Endothelial cell of umbilical vein (primary cell): ENCODE results near the gene JMJD8. TPM values are rescaled to one million over a fixed set of nuclear protein-coding genes. Genes with fewer than 3 reads are reported as not detected.

Experiments used
- BruUV-seq: library from RNA; stranded (reverse); fragments of 400-500 nt; replicated peaks from 2 replicates; lab custom pipeline; 2021; lab: Mats Ljungman, UMichigan
- CTCF ChIA-PET: fragments of 300-600, 350-600 bp; sonication (Branson Sonifier 250); formaldehyde crosslinking; loops from one replicate; lab custom pipeline; 2021; ENCODE audit warnings: antibody characterized with exemption, inconsistent platforms; lab: Charles Lee
- POLR2A ChIA-PET: fragments of 300-600, 350-600 bp; sonication (Branson Sonifier 250); formaldehyde crosslinking; loops from one replicate; lab custom pipeline; 2021; ENCODE audit warnings: antibody characterized with exemption, inconsistent platforms; lab: Charles Lee
- DNase-seq: peaks from one replicate; pipeline ENCODE4 v3.0.0-alpha.2; 2011; ENCODE audit warnings: low read depth, low spot score
- FAIRE-seq: peaks from 2 replicates; lab custom pipeline; 2011; peaks lifted over from hg19 to GRCh38; lab: Jason Lieb, UNC
- H2AFZ ChIP-seq: 2 replicates; pipeline ENCODE4 v1.6.0; 2012; ENCODE audit warnings: low read depth, low read length, control low read depth, inconsistent platforms
- H3K27ac ChIP-seq: 2 replicates; pipeline ENCODE4 v1.5.1; 2011; ENCODE audit warnings: low read depth, mild to moderate bottlenecking, control low read depth, low read length, moderate library complexity; ENCODE audit not compliant: insufficient read depth
- H3K27me3 ChIP-seq, 2 experiments: 2 replicates each; pipeline versions ENCODE4 v1.6.0 to v1.6.1; 2011; ENCODE audit warnings: low read length in 2 of 2, mixed read lengths in 1 of 2; ENCODE audit not compliant: control insufficient read depth in 2 of 2, insufficient read depth in 2 of 2
- H3K36me3 ChIP-seq, 2 experiments: 2 replicates in 1 of 2; 3 replicates in 1 of 2; pipeline ENCODE4 v1.5.1; 2011; ENCODE audit warnings: low read length in 2 of 2, mild to moderate bottlenecking in 1 of 2, moderate library complexity in 1 of 2; ENCODE audit not compliant: control insufficient read depth in 2 of 2, insufficient read depth in 2 of 2; ENCODE audit errors: extremely low read depth in 1 of 2
- H3K4me1 ChIP-seq: 3 replicates; pipeline ENCODE4 v1.5.1; 2011; ENCODE audit warnings: mild to moderate bottlenecking, low read length; ENCODE audit not compliant: control insufficient read depth, insufficient read depth; ENCODE audit errors: extremely low read depth
- H3K4me2 ChIP-seq: 2 replicates; pipeline ENCODE4 v1.6.1; 2011; ENCODE audit warnings: low read length, control low read depth, mixed read lengths; ENCODE audit not compliant: insufficient read depth
- H3K4me3 ChIP-seq, 3 experiments: fragments of 200-600 bp in 1 of 3; sonication (generic), shearing (Covaris generic) in 1 of 3; replicated peaks in 1 of 3; 2 replicates each; pipeline ENCODE4 v1.5.1; 2011 to 2016; ENCODE audit warnings: control low read depth in 3 of 3, low read length in 3 of 3, mild to moderate bottlenecking in 2 of 3, inconsistent platforms in 1 of 3, low read depth in 1 of 3, moderate library complexity in 1 of 3; ENCODE audit not compliant: insufficient read depth in 1 of 3
- H3K79me2 ChIP-seq: 2 replicates; pipeline ENCODE4 v1.6.0; 2012; ENCODE audit warnings: low read length, inconsistent platforms; ENCODE audit not compliant: control insufficient read depth, insufficient read depth
- H3K9ac ChIP-seq: replicated peaks from 2 replicates; pipeline ENCODE3; 2011; ENCODE audit warnings: low read length, control low read depth; ENCODE audit not compliant: insufficient read depth; ENCODE audit errors: extremely low read depth
- H3K9me1 ChIP-seq: replicated peaks from 3 replicates; pipeline ENCODE4 v1.6.0; 2011; ENCODE audit warnings: mild to moderate bottlenecking, low read length; ENCODE audit not compliant: control insufficient read depth, insufficient read depth; ENCODE audit errors: extremely low read depth
- H3K9me3 ChIP-seq: replicated peaks from 2 replicates; pipeline ENCODE4 v1.5.1; 2012; ENCODE audit warnings: low read length, inconsistent platforms; ENCODE audit not compliant: control insufficient read depth, insufficient read depth
- H4K20me1 ChIP-seq: replicated peaks from 2 replicates; pipeline ENCODE3; 2011; ENCODE audit warnings: mild to moderate bottlenecking, low read length; ENCODE audit not compliant: control insufficient read depth, insufficient read depth; ENCODE audit errors: extremely low read depth
- EZH2 ChIP-seq: IDR thresholded peaks from 2 replicates; pipeline ENCODE4 v1.6.1; 2012; ENCODE audit warnings: borderline replicate concordance, low read depth, mild to moderate bottlenecking, moderate library complexity, low read length, inconsistent platforms; ENCODE audit not compliant: severe bottlenecking
- FOS ChIP-seq: IDR thresholded peaks from 2 replicates; pipeline ENCODE4 v1.6.1; 2011; ENCODE audit warnings: mild to moderate bottlenecking, low read length, moderate library complexity, borderline replicate concordance; ENCODE audit not compliant: insufficient read depth
- GATA2 ChIP-seq: IDR thresholded peaks from 2 replicates; pipeline ENCODE4 v1.7.0; 2011; ENCODE audit warnings: low read depth, mild to moderate bottlenecking, moderate library complexity, mixed read lengths, low read length; ENCODE audit not compliant: insufficient read length, insufficient read depth
- JUN ChIP-seq: IDR thresholded peaks from 2 replicates; pipeline ENCODE4 v1.6.1; 2011; ENCODE audit warnings: borderline replicate concordance, low read depth; ENCODE audit not compliant: insufficient read length, insufficient read depth
- MYC ChIP-seq: IDR thresholded peaks from one replicate; pipeline ENCODE4 v1.6.1; 2011; ENCODE audit warnings: mild to moderate bottlenecking, low read depth, low read length
- POLR2A ChIP-seq: IDR thresholded peaks from 2 replicates; pipeline ENCODE4 v1.6.1; 2012; ENCODE audit warnings: low read depth, mild to moderate bottlenecking, control low read depth, low read length
- POLR2AphosphoS5 ChIP-seq: IDR thresholded peaks from 2 replicates; pipeline ENCODE4 v1.6.1; 2012; ENCODE audit warnings: low read depth, mild to moderate bottlenecking, control low read depth, low read length, moderate library complexity; ENCODE audit not compliant: insufficient read depth
- dilution Hi-C: fragments of 300-500 bp; cut with MboI; formaldehyde crosslinking; loops from one replicate; pipeline ENCODE4 v1.15.0; 2019; ENCODE audit warnings: low sequenced_read_pairs; ENCODE audit not compliant: extremely low pct_ligation_motif_present
- intact Hi-C: fragments of 100-400 bp; cut with micrococcal nuclease; formaldehyde crosslinking; loops from one replicate; pipeline ENCODE4 v1.10.0; 2022
- polyA plus RNA-seq, 4 experiments: library from polyadenylated mRNA; depleted of rRNA in 3 of 4; stranded (reverse) in 3 of 4; unstranded in 1 of 4; fragments of >200 nt; gene quantifications; 2 replicates each; pipeline versions ENCODE4 v1.2.1 to v1.2.3, GENCODE V29; 2011 to 2012; ENCODE audit warnings: missing spikeins in 1 of 4
- total RNA-seq: library from RNA; stranded (reverse); gene quantifications from 2 replicates; pipeline ENCODE4 v1.2.3, GENCODE V29; 2021
- TF ChIP-seq, protein P1 (sequence below), 2 donors: IDR thresholded peaks; 1 replicate in 1 of 2; 2 replicates in 1 of 2; pipeline ENCODE4 v1.5.1; 2011; ENCODE audit warnings: low read length in 2 of 2, mild to moderate bottlenecking in 2 of 2, moderate library complexity in 2 of 2, control low read depth in 1 of 2, inconsistent platforms in 1 of 2, low read depth in 1 of 2; ENCODE audit not compliant: insufficient read depth in 1 of 2; ENCODE audit errors: extremely low read depth in 1 of 2
- TF ChIP-seq, protein P2 (sequence below): IDR thresholded peaks from 2 replicates; pipeline ENCODE4 v1.6.1; 2011; ENCODE audit not compliant: insufficient read depth, insufficient read length

The JMJD8 gene
- total and polyA plus RNA-seq, 2 donors (not counting 3 experiments of a cell fraction or from before 2014, with no cell fraction given): 55.1 to 102 TPM

DNA sequence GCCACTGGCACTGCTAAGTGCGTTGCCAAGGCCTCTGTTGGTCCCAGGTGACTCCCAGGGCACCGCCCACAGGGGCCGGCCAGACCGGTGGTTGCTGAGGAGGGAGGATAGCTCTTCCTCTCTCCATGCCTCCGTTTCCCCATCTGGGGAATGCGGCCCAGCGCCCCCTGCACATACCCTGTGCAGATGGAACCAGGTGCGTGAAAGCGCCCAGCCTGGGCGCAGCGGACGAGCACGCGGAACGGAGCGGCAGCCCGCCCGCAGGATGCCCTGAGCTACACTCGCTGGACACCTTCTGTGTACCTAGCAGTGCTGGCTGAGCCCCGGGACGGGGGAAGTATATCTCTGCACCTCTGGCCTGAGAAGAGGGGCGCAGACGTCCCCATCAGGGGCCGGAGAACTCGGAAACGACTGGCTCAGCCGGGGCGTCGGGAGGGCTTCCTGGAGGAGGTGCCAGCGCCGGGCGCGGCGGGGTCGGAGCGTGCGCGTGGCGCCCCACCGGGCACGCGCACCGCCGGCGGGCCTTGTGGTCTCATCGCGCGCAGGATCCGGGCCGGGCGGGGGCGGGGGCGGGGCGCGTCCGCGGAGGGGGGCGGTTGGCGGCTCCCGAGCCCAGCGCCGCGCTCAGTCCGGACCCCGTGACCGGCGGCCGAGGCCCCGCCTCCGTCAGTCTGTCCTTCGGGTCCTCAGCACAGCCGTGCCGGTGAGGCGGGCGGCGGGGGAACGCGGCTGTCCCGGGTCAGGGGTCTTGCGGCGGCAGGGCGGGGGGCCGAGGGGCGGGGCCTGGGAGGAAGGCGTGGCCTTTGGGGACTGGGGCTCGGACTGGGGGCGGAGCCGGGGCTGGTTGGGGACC, 42.5 kb upstream of the JMJD8 start, which contains the start of the genes CCDC78 and HAGHL:
Gene CCDC78 (minus strand): TSS at position 6 of the 853 bp plus-strand sequence. CDS start 76 bp downstream, outside the sequence.
Gene HAGHL (plus strand): TSS at position 669 of the 853 bp plus-strand sequence. CDS start 404 bp downstream, outside the sequence.
- FAIRE-seq: no peak
- intact Hi-C loops: no loop called here
- CTCF ChIA-PET: interaction anchor here (1.4 to 5.7 kb wide), 3 partner anchors 11 to 14 kb away, joined by 3 to 34 read pairs (median 6); partner anchors contain the start of gene METRN

DNA sequence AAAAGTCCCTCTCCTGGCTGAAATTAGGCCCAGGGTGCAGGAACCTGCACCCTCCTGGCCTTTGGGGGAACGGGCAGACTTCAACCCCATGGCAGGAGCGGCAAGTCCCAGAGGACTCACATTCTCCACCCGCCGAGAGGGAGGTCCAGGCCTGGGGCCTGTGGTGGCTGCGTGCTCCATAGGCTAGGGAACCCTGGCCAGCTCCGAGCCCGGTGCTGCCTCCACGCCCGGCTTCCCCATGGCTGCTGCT, 42.0 kb upstream of the JMJD8 start:
- no peak overlapping the region for H3K4me2 ChIP-seq

More for the DNA sequence above, 42.5 kb upstream of the JMJD8 start, which contains the start of the genes CCDC78 and HAGHL:
- H3K9me3 ChIP-seq: no peaks in the 10 kb centered on the region
- H3K4me3 ChIP-seq: peak within 1 kb of the TSS; percentile 17 to 61 (median 44)
- H3K36me3 ChIP-seq: no peaks in the 10 kb centered on the region
- TF ChIP-seq EZH2: peak; percentile 11
- TF ChIP-seq POLR2AphosphoS5: peak; percentile 22
- no peak for TF ChIP-seq POLR2A
- dilution Hi-C loops: no loop called here
- H3K9me1 ChIP-seq: no peaks in the 10 kb centered on the region
- H3K9ac ChIP-seq: peak within 1 kb of the TSS; percentile 14
- no peaks in the 10 kb centered on the region for H3K27me3 ChIP-seq
- BruUV-seq: no TSS peak
- no peaks in the 10 kb centered on the region for H4K20me1 ChIP-seq
- peak; percentile 24 for DNase-seq
- no peak within 1 kb of the TSS for H3K27ac ChIP-seq
- no peaks in the 10 kb centered on the region for H3K79me2 ChIP-seq
- H3K4me1 ChIP-seq: peaks cover 17% of the 10 kb centered on the region
- POLR2A ChIA-PET: no interaction called here
- peak within 1 kb of the TSS; percentile 69 for H3K4me2 ChIP-seq
- peak within 1 kb of the TSS; percentile 61 for H2AFZ ChIP-seq

More for the DNA sequence above, 42.0 kb upstream of the JMJD8 start:
- H3K9me1 ChIP-seq: no peaks in the 10 kb centered on the region
- H3K79me2 ChIP-seq: no peaks in the 10 kb centered on the region
- DNase-seq (no peak), FAIRE-seq (no peak)
- H3K36me3 ChIP-seq: no peaks in the 10 kb centered on the region
- dilution Hi-C loops (no loop called here), intact Hi-C loops (no loop called here)
- H3K27me3 ChIP-seq: no peaks in the 10 kb centered on the region
- ChIA-PET POLR2A (no interaction called here), CTCF (interaction anchor here (1.4 to 5.7 kb wide), 3 partner anchors 11 to 62 kb away, joined by 3 to 34 read pairs (median 4); partner anchors contain the start of genes CHTF18, METRN and RPUSD1)
- no TSS peak for BruUV-seq
- TF ChIP-seq GATA2 (no peak), MYC (no peak), POLR2AphosphoS5 (no peak), JUN (no peak), FOS (no peak), EZH2 (no peak), POLR2A (no peak)
- TF ChIP-seq, protein P1, sequence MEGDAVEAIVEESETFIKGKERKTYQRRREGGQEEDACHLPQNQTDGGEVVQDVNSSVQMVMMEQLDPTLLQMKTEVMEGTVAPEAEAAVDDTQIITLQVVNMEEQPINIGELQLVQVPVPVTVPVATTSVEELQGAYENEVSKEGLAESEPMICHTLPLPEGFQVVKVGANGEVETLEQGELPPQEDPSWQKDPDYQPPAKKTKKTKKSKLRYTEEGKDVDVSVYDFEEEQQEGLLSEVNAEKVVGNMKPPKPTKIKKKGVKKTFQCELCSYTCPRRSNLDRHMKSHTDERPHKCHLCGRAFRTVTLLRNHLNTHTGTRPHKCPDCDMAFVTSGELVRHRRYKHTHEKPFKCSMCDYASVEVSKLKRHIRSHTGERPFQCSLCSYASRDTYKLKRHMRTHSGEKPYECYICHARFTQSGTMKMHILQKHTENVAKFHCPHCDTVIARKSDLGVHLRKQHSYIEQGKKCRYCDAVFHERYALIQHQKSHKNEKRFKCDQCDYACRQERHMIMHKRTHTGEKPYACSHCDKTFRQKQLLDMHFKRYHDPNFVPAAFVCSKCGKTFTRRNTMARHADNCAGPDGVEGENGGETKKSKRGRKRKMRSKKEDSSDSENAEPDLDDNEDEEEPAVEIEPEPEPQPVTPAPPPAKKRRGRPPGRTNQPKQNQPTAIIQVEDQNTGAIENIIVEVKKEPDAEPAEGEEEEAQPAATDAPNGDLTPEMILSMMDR (IDR thresholded peaks at IDR 0.05; ENCODE audit: extremely low read depth in 1 of 2, insufficient read depth in 1 of 2, low read depth in 1 of 2, low read length in 2 of 2): no peak
- TF ChIP-seq, protein P2, sequence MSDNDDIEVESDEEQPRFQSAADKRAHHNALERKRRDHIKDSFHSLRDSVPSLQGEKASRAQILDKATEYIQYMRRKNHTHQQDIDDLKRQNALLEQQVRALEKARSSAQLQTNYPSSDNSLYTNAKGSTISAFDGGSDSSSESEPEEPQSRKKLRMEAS: no peak
- no peak overlapping the region for H3K27ac ChIP-seq
- H2AFZ ChIP-seq: no peak overlapping the region
- no peak overlapping the region for H3K4me3 ChIP-seq
- no peaks in the 10 kb centered on the region for H3K9me3 ChIP-seq
- no peak overlapping the region for H3K9ac ChIP-seq
- no peaks in the 10 kb centered on the region for H4K20me1 ChIP-seq
- H3K4me1 ChIP-seq: peaks cover 19% of the 10 kb centered on the region
